ENCODE measurements around the gene MYH11. TPM values are rescaled to one million over a fixed set of nuclear protein-coding genes. Genes with fewer than 3 reads are reported as not detected.

The MYH11 gene
- total and polyA plus RNA-seq, 2 experiments from 2014 or later = 1.6 to 5.9 TPM

- TF ChIP-seq ZNF462 (CRISPR knock-in tag; IDR thresholded peaks at IDR 0.05) = no peak
- TF ChIP-seq JUNB (IDR thresholded peaks at IDR 0.05; ENCODE audit: unreplicated experiment) = no peak
- no peak for TF ChIP-seq NANOG (IDR thresholded peaks at IDR 0.05; ENCODE audit: borderline replicate concordance)
These were observed 104.9 kb downstream of the MYH11 start (continued) for GRCh38 chr16:15751940-15752339.

- Mint-ChIP-seq H3K4me1 (no peaks in the 10 kb centered on the region), H3K4me3 (no peak overlapping the region), H3K27ac (no peak overlapping the region), H3K36me3 (ENCODE audit: low read depth) (no peaks in the 10 kb centered on the region), H3K27me3 (ENCODE audit: insufficient read depth, low read depth, poor library complexity) (peaks cover 8% of the 10 kb centered on the region), H3K9me3 (no peaks in the 10 kb centered on the region; the same call in 2 of the 3 replicates)
- TF ChIP-seq ZNF114 (CRISPR knock-in tag; IDR thresholded peaks at IDR 0.05) (no peak), JUNB (IDR thresholded peaks at IDR 0.05; ENCODE audit: unreplicated experiment) (no peak), ETS1 (IDR thresholded peaks at IDR 0.05) (no peak), EZH2phosphoT487 (IDR thresholded peaks at IDR 0.05; ENCODE audit: unreplicated experiment) (no peak), STAT1 (IDR thresholded peaks at IDR 0.05; ENCODE audit: unreplicated experiment) (no peak)
- Histone ChIP-seq H4K20me1 (replicated peaks; ENCODE audit: insufficient read depth) (no peaks in the 10 kb centered on the region), H3K4me1 (ENCODE audit: insufficient read depth) (no peaks in the 10 kb centered on the region), H3K27me3 (ENCODE audit: insufficient read depth) (no peaks in the 10 kb centered on the region), H3K9me2 (ENCODE audit: insufficient read depth) (no peaks in the 10 kb centered on the region), H3K79me2 (replicated peaks; ENCODE audit: insufficient read depth) (no peaks in the 10 kb centered on the region), H3K27ac (ENCODE audit: low read depth) (no peak overlapping the region), H3K4me3 (no peak overlapping the region), H3K4me2 (no peak overlapping the region), H3F3A (replicated peaks; ENCODE audit: low read depth) (no peaks in the 10 kb centered on the region), H3K36me3 (ENCODE audit: insufficient read depth) (no peaks in the 10 kb centered on the region), H2AFZ (no peak overlapping the region)
- no peak for DNase-seq (ENCODE audit: low spot score)
- ATAC-seq = no peak
These were observed 106.8 kb downstream of the MYH11 start for GRCh38 chr16:15749985-15750384.
